GM12873 (cell line): ENCODE results near the gene GALNT13.

Source experiments
- TF ChIP-seq, protein P1 (sequence below): IDR thresholded peaks from 2 replicates; pipeline ENCODE4 v1.5.1; 2012; ENCODE audit warnings: low read depth, mild to moderate bottlenecking, moderate library complexity, low read length, control low read depth; ENCODE audit not compliant: insufficient read depth; ENCODE audit errors: missing control alignments

GALNT13 gene

DNA sequence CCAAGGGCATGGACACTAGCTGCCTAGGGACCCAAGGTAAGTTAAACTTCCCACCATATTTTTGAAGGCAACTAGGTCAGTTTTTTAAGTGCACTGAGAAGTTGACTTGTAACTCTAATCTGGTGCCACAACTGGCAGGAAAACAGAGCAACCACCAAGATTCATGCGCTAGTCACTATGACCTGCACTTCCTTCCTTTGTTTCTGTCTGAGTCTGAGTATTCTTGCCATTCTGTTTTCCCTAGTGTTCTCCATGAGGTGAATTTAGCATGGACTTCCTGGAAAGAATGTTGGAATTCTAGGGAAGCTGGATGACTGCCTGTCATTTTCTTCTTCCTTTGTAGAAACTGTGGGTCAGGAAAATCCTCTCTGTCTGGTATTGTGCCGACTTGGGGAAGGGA, 249.0 kb downstream of the GALNT13 start:
- TF ChIP-seq, protein P1, sequence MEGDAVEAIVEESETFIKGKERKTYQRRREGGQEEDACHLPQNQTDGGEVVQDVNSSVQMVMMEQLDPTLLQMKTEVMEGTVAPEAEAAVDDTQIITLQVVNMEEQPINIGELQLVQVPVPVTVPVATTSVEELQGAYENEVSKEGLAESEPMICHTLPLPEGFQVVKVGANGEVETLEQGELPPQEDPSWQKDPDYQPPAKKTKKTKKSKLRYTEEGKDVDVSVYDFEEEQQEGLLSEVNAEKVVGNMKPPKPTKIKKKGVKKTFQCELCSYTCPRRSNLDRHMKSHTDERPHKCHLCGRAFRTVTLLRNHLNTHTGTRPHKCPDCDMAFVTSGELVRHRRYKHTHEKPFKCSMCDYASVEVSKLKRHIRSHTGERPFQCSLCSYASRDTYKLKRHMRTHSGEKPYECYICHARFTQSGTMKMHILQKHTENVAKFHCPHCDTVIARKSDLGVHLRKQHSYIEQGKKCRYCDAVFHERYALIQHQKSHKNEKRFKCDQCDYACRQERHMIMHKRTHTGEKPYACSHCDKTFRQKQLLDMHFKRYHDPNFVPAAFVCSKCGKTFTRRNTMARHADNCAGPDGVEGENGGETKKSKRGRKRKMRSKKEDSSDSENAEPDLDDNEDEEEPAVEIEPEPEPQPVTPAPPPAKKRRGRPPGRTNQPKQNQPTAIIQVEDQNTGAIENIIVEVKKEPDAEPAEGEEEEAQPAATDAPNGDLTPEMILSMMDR = no peak

DNA sequence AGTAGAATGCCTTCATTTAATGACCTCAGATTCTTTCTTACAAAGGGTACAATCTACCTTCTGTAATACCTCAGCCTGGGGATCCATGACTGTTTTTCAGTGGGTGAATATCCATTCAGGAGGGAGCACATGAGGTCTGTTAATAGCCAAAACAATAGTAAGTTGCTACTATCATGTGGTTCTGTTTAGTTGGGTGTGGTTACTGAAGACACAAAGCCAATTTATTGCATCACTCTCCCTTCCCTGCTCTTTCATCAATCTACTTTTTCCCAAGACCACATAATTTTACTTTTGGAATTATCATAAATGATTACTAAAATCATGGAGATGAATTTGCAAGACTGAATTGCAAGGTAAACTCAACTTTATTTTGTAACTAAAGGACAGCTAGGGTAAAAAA, 254.2 kb downstream of the GALNT13 start:
- TF ChIP-seq, protein P1 = no peak

DNA sequence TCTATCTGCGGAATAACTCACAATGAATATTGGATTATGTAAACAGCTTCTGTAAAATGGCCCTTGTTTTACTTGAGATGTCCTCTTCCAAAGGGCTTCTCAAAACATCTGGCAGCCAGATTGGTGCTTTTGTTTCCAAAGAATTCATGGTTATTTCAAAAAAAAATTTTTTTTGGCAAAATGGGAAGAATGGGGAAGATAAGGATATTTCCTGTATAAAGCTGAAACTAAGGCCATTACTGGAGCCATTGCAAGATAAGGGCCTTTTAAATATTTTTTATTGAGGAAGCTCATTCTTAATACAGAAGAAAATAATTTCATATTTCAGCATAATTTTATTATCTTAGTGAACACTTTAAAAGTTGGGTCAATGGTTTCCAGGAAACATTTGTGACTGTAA, 259.1 kb downstream of the GALNT13 start:
- TF ChIP-seq, protein P1 = no peak

DNA sequence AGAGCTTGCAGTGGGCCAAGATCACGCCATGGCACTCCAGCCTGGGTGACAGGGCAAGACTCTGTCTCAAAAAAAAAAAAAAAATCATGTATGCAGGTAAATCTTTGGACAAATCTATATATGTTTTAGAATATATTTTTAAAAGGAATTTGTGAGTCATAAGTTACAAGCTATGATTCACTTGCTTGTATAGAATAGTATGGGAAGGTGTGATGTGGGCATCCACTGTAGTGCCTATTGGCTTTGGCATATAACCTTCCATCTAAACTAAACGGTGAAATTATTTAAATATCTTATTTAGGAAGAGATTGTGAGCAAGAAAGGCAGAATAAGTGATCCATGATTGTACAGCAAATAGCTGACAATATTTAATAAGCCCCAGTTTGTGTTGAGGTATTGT, 261.1 kb downstream of the GALNT13 start:
- TF ChIP-seq, protein P1 = no peak

DNA sequence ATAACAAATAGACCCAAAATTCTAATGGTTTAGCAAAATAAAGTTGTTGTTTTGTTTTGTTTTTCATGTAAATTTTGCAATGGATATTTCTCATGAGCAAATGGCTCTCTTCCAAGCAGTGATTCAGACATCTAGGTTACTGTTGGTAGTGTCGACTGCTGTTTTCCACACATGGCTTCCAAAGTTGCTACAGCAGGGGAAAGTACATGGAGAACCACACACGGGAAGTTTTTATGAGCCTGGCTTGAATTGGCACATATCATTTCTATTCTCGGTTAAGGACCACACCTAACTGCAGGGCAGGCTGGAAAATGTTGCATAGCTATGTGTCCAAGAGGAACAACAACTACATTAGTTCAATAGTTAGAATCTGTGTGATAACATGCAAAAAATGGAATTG, 262.1 kb downstream of the GALNT13 start:
- TF ChIP-seq, protein P1 = no peak

DNA sequence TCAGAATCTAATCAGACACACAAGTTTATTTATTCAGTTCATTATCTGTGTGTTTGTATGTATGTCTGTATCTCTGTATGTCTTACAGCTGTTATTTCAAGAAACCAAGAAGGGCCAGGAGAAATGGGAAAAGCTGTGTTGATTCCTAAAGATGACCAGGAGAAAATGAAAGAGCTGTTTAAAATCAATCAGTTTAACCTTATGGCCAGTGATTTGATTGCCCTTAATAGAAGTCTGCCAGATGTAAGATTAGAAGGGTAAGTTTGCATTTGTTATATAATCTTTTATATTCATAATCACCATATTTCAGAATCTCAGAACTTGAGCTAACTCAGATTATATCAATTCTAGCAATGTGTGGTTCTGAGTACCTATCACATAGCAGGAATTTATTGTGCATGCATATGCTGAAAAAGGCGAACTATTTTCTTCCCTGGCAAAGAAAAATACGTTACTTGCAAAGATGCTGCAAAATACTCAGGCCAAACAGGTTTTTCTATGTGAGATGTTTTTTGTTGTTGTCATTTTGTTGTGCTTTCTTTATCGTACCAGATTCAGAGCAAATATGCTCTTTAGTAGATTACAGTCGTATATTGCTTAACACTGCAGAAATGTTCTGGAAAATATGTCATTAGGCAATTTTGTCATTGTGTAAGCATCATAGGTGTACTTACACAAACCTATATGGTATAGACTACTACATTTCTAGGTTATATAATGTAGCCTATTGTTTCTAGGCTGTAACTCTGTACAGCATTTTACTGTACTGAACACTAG, 268.7 kb downstream of the GALNT13 start:
- TF ChIP-seq, protein P1 = no peak

DNA sequence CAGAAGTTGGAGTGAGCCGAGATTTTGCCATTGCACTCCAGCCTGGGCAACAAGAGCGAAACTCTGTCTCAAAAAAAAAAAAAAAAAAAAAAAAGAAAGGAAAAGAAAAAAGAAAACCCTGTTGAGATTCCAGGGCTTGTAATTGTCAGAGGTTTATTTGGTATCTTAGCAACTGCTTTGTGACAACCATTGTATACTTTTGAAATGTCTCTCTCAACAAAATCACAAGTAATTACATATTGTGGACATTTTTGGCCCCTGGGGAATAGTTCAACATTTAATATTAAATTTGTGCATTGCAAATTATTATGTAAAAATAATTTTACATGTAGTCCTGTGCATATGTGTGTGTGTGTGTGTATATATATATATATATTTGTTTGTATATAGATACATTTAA, 270.8 kb downstream of the GALNT13 start:
- TF ChIP-seq, protein P1 = no peak

DNA sequence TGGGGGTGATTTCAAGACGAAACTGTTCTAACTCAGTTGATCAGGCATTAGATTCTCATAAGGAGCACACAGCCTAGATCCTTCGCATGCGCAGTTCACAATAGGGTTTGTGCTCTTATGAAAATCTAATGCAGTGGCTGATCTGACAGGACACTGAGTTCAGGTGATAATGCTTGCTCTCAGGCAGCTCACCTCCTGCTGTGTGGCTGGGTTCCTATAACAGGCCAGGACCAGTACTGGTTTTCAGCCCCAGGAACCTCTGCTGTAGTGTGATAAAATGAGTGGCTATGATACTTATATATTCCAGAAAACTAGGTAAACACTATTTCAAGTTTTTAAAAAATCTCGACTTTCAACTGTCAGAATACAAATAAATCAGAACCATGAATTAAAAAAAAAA, 271.4 kb downstream of the GALNT13 start:
- TF ChIP-seq, protein P1 = no peak
